Muscle of leg (tissue), 11 donors: ENCODE results near the gene TMEM164. TPM values are rescaled to one million over a fixed set of nuclear protein-coding genes. Genes with fewer than 3 reads are reported as not detected.

ENCODE experiments used
- DNase-seq: peaks from one replicate; pipeline ENCODE4 v3.0.0; 2013
- H3K27ac ChIP-seq: one replicate; pipeline ENCODE4 v1.5.1; 2013; ENCODE audit warnings: mild to moderate bottlenecking, low read length, control low read depth
- H3K27me3 ChIP-seq: one replicate; pipeline ENCODE4 v1.6.1; 2013; ENCODE audit warnings: low read length; ENCODE audit not compliant: control insufficient read depth, insufficient read depth
- H3K36me3 ChIP-seq: one replicate; pipeline ENCODE4 v1.6.1; 2013; ENCODE audit warnings: low read length; ENCODE audit not compliant: control insufficient read depth, insufficient read depth
- H3K4me1 ChIP-seq: one replicate; pipeline ENCODE4 v1.6.1; 2013; ENCODE audit warnings: low read length; ENCODE audit not compliant: control insufficient read depth, insufficient read depth
- H3K4me3 ChIP-seq: one replicate; pipeline ENCODE4 v1.5.1; 2013; ENCODE audit warnings: low read length, control low read depth
- H3K9me3 ChIP-seq: replicated peaks from 2 replicates; pipeline ENCODE4 v1.6.1; 2013; ENCODE audit warnings: low read depth, low read length; ENCODE audit not compliant: control insufficient read depth
- WGBS: methylation state at CpG from one replicate; pipeline ENCODE4 v1.1.5; 2013; ENCODE audit warnings: missing lambda C conversion rate; ENCODE audit not compliant: insufficient coverage; 5-methylcytosine and 5-hydroxymethylcytosine counted together
- polyA plus RNA-seq, 8 donors: library from polyadenylated mRNA; unstranded; fragments of 120-200 nt; gene quantifications; one replicate each; pipeline versions ENCODE4 v1.2.1 to v1.2.3, GENCODE V29; 2013; ENCODE audit warnings: inconsistent platforms in 1 of 8, low replicate concordance in 1 of 8; ENCODE audit not compliant: insufficient read length in 8 of 8, insufficient read depth in 1 of 8
- total RNA-seq: library from RNA; stranded (reverse); fragments of 120-200 nt; gene quantifications from one replicate; pipeline ENCODE4 v1.2.4, GENCODE V29; 2013

TMEM164 gene
- total and polyA plus RNA-seq, 9 donors: 17.9 to 33.5 (median 26.3) TPM

DNA sequence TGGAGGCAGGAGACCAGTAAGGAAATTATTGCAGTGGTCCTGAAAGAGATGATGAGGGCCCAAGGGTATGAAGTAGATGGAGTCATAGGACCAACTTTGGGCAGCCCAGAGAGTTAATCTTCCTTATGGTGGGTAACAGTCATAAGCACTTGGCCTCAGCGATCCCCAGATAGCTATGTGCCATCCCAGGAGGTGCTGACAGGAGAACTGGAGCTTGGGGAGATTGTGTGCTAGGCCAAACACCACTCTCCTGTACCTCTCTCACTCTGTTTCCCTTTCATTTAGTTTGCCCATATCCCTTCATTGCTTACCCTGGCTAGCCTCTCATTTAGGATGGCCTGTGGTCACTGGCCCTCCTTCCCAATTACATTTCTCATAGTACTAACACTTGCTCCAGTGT is 60.0 kb downstream of the TMEM164 start:
- Histone ChIP-seq H3K9me3 (no peaks in the 10 kb centered on the region), H3K27me3 (peaks cover 15% of the 10 kb centered on the region), H3K4me1 (no peaks in the 10 kb centered on the region), H3K27ac (no peak overlapping the region), H3K4me3 (no peak overlapping the region), H3K36me3 (no peaks in the 10 kb centered on the region)
- no CpG with 5 or more reads among the region's 1 CpG for WGBS
- no peak for DNase-seq

DNA sequence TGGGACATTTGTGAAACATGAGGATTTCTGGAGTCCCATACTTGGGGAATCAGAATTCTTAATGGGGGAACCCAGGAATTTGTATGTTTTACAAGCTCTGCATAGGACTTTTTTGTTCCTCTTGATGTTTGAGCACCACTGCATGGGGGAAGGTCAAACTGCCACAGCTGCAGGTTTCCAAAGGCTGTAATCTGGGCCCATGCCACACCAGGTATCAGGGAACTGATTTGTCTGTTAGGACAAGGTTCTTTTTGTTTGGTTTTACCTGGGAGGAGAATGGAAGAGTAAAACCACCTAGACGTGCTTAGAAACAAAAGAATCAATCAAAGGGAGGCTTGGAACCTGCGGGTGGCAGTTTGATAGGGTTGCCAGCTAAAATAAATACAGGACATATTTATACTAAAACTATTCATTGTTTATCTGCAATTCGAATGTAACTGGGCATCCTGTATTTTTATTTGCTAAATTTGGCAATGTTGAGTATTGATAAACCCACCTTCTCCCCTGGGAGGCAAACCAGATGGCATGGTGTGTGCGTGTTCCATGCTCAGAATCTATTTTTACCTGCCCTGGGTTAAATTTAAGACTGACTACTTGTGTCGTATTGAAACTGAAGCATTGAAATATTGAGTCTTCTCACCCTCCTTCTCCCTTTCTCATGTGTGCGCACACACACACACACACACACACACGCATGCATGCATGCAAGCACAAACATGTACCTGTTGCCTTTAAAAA is 63.7 kb downstream of the TMEM164 start:
- H3K36me3 ChIP-seq: no peaks in the 10 kb centered on the region
- no peak overlapping the region for H3K4me3 ChIP-seq
- H3K27ac ChIP-seq: no peak overlapping the region
- WGBS: no CpG with 5 or more reads among the region's 7 CpGs
- no peaks in the 10 kb centered on the region for H3K4me1 ChIP-seq
- H3K27me3 ChIP-seq: peaks cover 15% of the 10 kb centered on the region
- DNase-seq: no peak
- no peaks in the 10 kb centered on the region for H3K9me3 ChIP-seq

DNA sequence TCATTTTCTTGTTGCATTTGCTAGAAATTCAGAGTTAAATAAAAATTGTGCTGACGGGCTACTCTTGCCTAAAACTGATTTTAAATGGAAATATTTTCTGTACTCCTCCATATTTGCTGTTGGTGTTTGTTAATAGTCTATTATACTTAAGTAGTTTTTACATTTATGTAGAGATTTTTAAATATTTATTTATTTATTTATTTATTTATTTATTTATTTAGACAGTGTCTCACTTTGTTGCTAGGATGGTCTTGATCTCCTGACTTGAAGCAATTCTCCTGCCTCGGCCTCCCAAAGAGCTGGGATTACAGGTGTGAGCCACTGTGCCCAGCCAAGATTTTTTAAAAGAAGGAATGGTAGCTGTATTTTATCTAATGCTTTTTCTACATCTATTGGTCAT is 68.1 kb downstream of the TMEM164 start:
- no CpG with 5 or more reads among the region's 2 CpGs for WGBS
- Histone ChIP-seq H3K4me1 (no peaks in the 10 kb centered on the region), H3K4me3 (no peak overlapping the region), H3K27ac (no peak overlapping the region), H3K27me3 (peaks cover 6% of the 10 kb centered on the region), H3K36me3 (peaks cover 5% of the 10 kb centered on the region), H3K9me3 (peaks cover 13% of the 10 kb centered on the region)
- DNase-seq: no peak

DNA sequence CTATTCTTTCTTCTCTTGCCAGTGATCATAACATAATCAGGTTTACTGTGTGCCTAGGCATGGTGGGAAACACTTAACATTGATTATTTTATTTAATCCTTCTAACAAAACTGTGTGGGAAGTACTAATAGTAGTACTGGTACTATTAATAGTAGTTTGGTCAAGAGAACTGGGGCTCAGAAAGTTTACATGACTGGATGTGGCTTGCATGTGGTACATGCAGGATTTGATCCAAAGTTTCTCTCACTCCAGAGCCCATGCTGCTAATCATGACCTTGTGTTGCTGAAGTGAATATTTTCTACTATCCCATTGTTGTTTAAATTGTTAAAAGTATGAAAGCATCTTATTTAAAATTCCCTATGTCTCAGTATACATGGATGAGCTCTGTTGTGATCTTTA is 78.4 kb downstream of the TMEM164 start:
- DNase-seq: no peak
- H3K4me3 ChIP-seq: no peak overlapping the region
- H3K27ac ChIP-seq: no peak overlapping the region
- peaks cover 5% of the 10 kb centered on the region for H3K4me1 ChIP-seq
- H3K27me3 ChIP-seq: peaks cover 5% of the 10 kb centered on the region
- no peaks in the 10 kb centered on the region for H3K36me3 ChIP-seq
- no peaks in the 10 kb centered on the region for H3K9me3 ChIP-seq

DNA sequence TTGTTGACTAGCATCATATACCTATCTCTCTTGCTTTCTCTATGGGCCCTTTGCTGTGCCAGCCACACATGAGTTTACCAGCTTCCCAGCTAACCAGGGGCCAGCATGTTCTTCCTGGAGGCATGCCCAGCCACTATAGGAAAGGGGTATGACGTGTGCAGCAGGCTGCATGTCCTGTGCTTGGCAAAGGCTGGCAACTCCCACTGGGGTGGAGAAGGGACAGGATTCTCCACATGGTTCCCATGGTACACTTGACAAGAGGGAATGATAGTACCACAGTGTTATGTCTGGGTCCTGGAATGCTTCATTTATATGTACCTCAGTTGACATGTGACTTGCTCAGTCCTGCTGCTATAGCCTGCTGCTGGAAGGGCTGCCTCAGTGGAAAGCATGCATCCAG is 78.8 kb downstream of the TMEM164 start:
- DNase-seq: peak; percentile 12
- no CpG with 5 or more reads among the region's 1 CpG for WGBS
- H3K4me1 ChIP-seq: peaks cover 5% of the 10 kb centered on the region

DNA sequence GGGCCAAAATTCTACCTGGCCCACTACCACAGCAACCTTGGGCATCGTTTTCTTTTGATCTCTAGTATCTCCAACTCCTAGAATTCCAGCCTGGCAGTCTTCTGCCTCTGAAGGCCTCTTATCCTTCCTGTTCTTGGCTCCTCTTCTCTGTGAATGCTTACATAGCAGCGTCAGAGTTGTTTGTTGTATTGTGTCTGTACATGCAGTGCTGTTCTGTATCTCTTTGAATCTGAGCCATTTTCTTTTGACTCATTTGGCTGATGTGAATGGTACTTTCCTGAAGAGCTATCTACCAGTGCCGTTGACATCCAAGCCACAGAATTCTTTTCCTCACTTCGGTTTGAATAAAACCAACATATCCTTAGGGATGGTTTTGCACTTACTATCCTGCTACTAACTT is 79.2 kb downstream of the TMEM164 start:
- no peaks in the 10 kb centered on the region for H3K36me3 ChIP-seq
- H3K4me3 ChIP-seq: no peak overlapping the region
- DNase-seq: peak; percentile 21
- H3K27me3 ChIP-seq: peaks cover 5% of the 10 kb centered on the region
- WGBS: no CpG with 5 or more reads among the region's 4 CpGs
- peaks cover 5% of the 10 kb centered on the region for H3K4me1 ChIP-seq
- no peaks in the 10 kb centered on the region for H3K9me3 ChIP-seq
- H3K27ac ChIP-seq: no peak overlapping the region

More for the DNA sequence above, 78.8 kb downstream of the TMEM164 start:
- H3K4me3 ChIP-seq: no peak overlapping the region
- H3K27me3 ChIP-seq: peaks cover 5% of the 10 kb centered on the region
- no peaks in the 10 kb centered on the region for H3K9me3 ChIP-seq
- H3K27ac ChIP-seq: no peak overlapping the region
- H3K36me3 ChIP-seq: no peaks in the 10 kb centered on the region

DNA sequence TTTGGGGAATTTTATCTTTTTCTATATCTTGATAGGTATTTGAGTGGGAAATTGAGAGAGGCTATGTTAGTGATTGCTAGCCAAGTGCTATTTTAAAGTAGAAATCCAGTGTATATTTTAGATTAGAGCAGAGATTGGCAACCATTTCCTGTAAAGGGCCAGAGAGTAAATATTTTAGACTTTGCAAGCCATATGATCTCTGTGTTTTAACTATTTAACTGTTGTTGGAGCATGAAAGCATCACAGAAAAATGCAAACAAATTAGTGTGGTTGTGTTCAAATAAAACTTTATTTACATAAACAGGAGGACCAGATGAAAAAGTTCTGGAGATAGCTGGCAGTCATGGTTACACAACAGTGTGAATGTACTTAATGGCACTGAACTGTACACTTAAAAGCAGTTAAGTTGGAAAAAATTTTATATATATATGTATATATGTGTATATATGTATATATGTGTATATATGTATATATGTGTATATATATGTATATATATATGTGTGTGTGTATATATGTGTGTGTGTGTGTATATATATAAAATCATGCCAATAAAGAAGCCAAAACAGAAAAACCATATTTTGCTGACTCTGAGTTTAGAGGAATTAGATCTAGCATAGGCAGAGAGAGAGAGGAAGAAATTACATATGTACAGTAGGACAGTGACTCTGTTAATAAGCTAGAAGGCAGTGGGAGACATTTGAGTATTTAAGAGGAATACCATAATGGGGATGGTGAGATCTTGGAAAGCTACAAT is 83.4 kb downstream of the TMEM164 start:
- no peak overlapping the region for H3K27ac ChIP-seq
- DNase-seq: no peak
- H3K4me1 ChIP-seq: peaks cover 5% of the 10 kb centered on the region
- no peak overlapping the region for H3K4me3 ChIP-seq
- peaks cover 10% of the 10 kb centered on the region for H3K27me3 ChIP-seq
- H3K36me3 ChIP-seq: no peaks in the 10 kb centered on the region
- no peaks in the 10 kb centered on the region for H3K9me3 ChIP-seq

DNA sequence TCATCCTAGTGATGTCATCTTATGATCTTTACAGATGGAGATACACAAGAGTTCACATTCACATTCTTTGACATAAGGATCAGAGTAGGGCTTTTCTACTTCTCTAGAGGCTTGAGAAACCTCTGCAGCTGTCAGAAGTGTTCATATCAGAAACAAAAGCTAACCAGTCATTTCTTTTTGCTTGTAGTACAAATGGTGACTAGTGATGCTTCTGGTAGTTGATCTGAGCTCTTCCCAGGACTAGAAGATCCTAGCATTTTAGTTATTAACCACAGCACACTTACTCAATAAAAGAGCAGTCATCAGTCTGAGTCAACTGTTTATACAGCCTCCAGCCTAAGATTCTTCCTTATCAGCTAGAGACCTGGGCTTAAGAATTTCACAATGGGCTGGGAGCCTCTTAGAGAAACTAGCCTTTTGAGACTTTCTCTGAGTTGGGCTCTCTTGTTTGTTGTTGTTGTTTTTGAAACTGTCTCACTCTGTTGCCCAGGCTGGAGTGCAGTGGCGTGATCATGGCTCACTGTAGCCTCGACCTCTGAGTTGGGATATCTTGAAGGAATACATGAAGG is 84.1 kb downstream of the TMEM164 start:
- H3K27ac ChIP-seq: no peak overlapping the region
- H3K4me1 ChIP-seq: peaks cover under 1% of the 10 kb centered on the region
- no peaks in the 10 kb centered on the region for H3K36me3 ChIP-seq
- peak; percentile 7 for DNase-seq
- H3K9me3 ChIP-seq: no peaks in the 10 kb centered on the region
- no peak overlapping the region for H3K4me3 ChIP-seq
- 60% methylated on average over 1 of the region's 2 CpGs for WGBS
- H3K27me3 ChIP-seq: peaks cover 6% of the 10 kb centered on the region

DNA sequence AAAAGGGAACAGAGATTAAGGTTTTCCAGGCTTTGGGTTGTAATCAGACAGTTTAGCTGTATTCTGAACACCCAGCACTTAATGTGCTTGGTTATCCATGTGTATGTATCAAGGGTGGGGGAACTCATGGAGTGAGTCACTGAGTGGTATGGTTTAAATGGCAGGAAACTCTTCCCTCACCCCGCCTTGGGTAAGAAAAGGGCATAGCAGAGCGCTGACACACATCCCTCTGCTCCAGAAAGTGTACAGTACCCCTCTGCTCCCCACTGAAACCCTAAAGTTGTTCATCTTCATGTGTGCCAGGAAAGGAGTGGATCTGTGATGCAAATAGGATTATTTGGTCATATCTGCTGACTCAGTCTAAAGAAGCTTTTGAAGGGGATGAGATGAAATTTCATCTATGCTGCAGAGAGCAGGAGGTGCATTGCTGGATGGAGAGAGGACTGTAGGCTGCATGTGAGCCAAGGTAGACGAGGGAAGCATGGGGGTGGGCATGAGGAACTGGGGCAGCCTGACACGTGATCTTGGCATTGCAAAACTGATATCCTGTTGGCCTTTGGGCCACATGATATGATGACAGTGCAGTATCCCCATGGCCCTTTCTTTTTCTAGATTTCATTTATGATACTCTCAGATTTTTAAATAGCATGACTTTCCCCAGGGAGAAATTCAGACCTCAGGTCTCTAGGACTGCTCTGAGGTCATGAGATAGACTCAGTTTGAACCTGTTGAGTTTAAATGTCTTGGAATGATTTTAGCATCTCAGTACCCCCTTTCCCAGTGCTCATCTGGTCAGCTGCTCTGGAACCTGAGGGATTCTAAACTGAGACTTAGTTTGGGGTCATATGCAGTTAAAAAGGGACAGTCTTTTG is 84.8 kb downstream of the TMEM164 start:
- no peaks in the 10 kb centered on the region for H3K4me1 ChIP-seq
- whole genome bisulfite sequencing: 67% methylated on average over 2 of the region's 4 CpGs

More for the DNA sequence above, 84.8 kb downstream of the TMEM164 start:
- DNase-seq: peak; percentile 13
- Histone ChIP-seq H3K27ac (no peak overlapping the region), H3K36me3 (no peaks in the 10 kb centered on the region), H3K4me3 (no peak overlapping the region), H3K27me3 (peaks cover 5% of the 10 kb centered on the region), H3K9me3 (no peaks in the 10 kb centered on the region)
